H9 (cell line): Measurements from ENCODE around the gene LPCAT2. TPM values are rescaled to one million over a fixed set of nuclear protein-coding genes. Genes with fewer than 3 reads are reported as not detected.

Experiments
- DNase-seq: peaks from one replicate; pipeline ENCODE4 v3.0.0-alpha.2; 2017
- H2AFZ ChIP-seq: one replicate; pipeline ENCODE4 v1.6.1; 2013; ENCODE audit warnings: mild to moderate bottlenecking, low read length, control low read depth, moderate library complexity
- H2AK5ac ChIP-seq: 2 replicates; pipeline ENCODE4 v1.6.1; 2013; ENCODE audit warnings: low read length, control low read depth, mixed read lengths; ENCODE audit not compliant: insufficient read length
- H2BK120ac ChIP-seq: one replicate; pipeline ENCODE4 v1.6.1; 2013; ENCODE audit warnings: low read depth, mild to moderate bottlenecking, low read length, control low read depth, inconsistent platforms; ENCODE audit not compliant: poor library complexity, severe bottlenecking
- H2BK12ac ChIP-seq: 2 replicates; pipeline ENCODE4 v1.6.1; 2013; ENCODE audit warnings: low read length, control low read depth, mixed read lengths, low read depth; ENCODE audit not compliant: insufficient read length
- H2BK15ac ChIP-seq: 2 replicates; pipeline ENCODE4 v1.6.1; 2013; ENCODE audit warnings: low read depth, low read length, control low read depth
- H2BK20ac ChIP-seq: one replicate; pipeline ENCODE4 v1.6.1; 2013; ENCODE audit warnings: low read depth, mild to moderate bottlenecking, low read length, control low read depth, inconsistent platforms; ENCODE audit not compliant: poor library complexity, severe bottlenecking
- H2BK5ac ChIP-seq: 2 replicates; pipeline ENCODE4 v1.6.1; 2013; ENCODE audit warnings: low read length, control low read depth, mixed read lengths; ENCODE audit not compliant: insufficient read length
- H3K14ac ChIP-seq: 2 replicates; pipeline ENCODE4 v1.6.1; 2013; ENCODE audit warnings: low read length, control low read depth; ENCODE audit not compliant: insufficient read depth
- H3K18ac ChIP-seq: 2 replicates; pipeline ENCODE4 v1.6.1; 2013; ENCODE audit warnings: low read depth, mild to moderate bottlenecking, mixed read lengths, low read length, control low read depth; ENCODE audit not compliant: insufficient read length
- H3K23ac ChIP-seq: 2 replicates; pipeline ENCODE4 v1.6.1; 2013; ENCODE audit warnings: low read length, control low read depth, mixed read lengths, low read depth; ENCODE audit not compliant: insufficient read length
- H3K23me2 ChIP-seq: 2 replicates; pipeline ENCODE4 v1.6.1; 2013; ENCODE audit warnings: low read depth, mild to moderate bottlenecking, mixed read lengths, low read length, control low read depth; ENCODE audit not compliant: insufficient read length, poor library complexity, severe bottlenecking
- H3K27ac ChIP-seq: 2 replicates; pipeline ENCODE4 v1.5.1; 2013; ENCODE audit warnings: low read length, control low read depth, mixed read lengths, low read depth; ENCODE audit not compliant: insufficient read length
- H3K27me3 ChIP-seq: 2 replicates; pipeline ENCODE4 v1.6.1; 2013; ENCODE audit warnings: low read length, control low read depth, inconsistent platforms; ENCODE audit not compliant: insufficient read depth
- H3K4ac ChIP-seq: 2 replicates; pipeline ENCODE4 v1.6.1; 2013; ENCODE audit warnings: low read depth, mild to moderate bottlenecking, control low read depth, inconsistent platforms, low read length, moderate library complexity
- H3K4me1 ChIP-seq: 2 replicates; pipeline ENCODE4 v1.6.1; 2013; ENCODE audit warnings: low read length, control low read depth, inconsistent platforms; ENCODE audit not compliant: insufficient read depth
- H3K4me2 ChIP-seq: 2 replicates; pipeline ENCODE4 v1.6.1; 2013; ENCODE audit warnings: low read length, control low read depth, mixed read lengths; ENCODE audit not compliant: insufficient read length, insufficient read depth
- H3K56ac ChIP-seq: 2 replicates; pipeline ENCODE4 v1.6.1; 2013; ENCODE audit warnings: low read depth, mild to moderate bottlenecking, mixed read lengths, low read length, control low read depth; ENCODE audit not compliant: insufficient read length
- H3K79me1 ChIP-seq: 2 replicates; pipeline ENCODE4 v1.6.1; 2013; ENCODE audit warnings: low read depth, mild to moderate bottlenecking, moderate library complexity, low read length, control low read depth, inconsistent platforms; ENCODE audit not compliant: insufficient read depth, poor library complexity, severe bottlenecking
- H3K79me2 ChIP-seq: 2 replicates; pipeline ENCODE4 v1.6.1; 2013; ENCODE audit warnings: low read length, control low read depth, inconsistent platforms; ENCODE audit not compliant: insufficient read depth
- H3K9ac ChIP-seq: 2 replicates; pipeline ENCODE4 v1.6.1; 2013; ENCODE audit warnings: low read length, control low read depth, mixed read lengths; ENCODE audit not compliant: insufficient read length; ENCODE audit errors: extremely low read depth
- H3K9me3 ChIP-seq: one replicate; pipeline ENCODE4 v1.6.1; 2013; ENCODE audit warnings: low read depth, low read length, inconsistent platforms; ENCODE audit not compliant: control insufficient read depth
- H3T11ph ChIP-seq: one replicate; pipeline ENCODE4 v1.6.1; 2013; ENCODE audit warnings: mild to moderate bottlenecking, low read length, control low read depth, inconsistent platforms
- H4K20me1 ChIP-seq: one replicate; pipeline ENCODE4 v1.6.1; 2013; ENCODE audit not compliant: control insufficient read depth, insufficient read length, insufficient read depth
- H4K5ac ChIP-seq: 2 replicates; pipeline ENCODE4 v1.6.1; 2013; ENCODE audit warnings: low read depth, mild to moderate bottlenecking, mixed read lengths, low read length, control low read depth; ENCODE audit not compliant: insufficient read length
- H4K8ac ChIP-seq: replicated peaks from 2 replicates; pipeline ENCODE4 v1.6.1; 2013; ENCODE audit warnings: low read length, control low read depth, mixed read lengths, low read depth; ENCODE audit not compliant: insufficient read length
- H4K91ac ChIP-seq: 2 replicates; pipeline ENCODE4 v1.6.1; 2013; ENCODE audit warnings: low read depth, mild to moderate bottlenecking, moderate library complexity, mixed read lengths, low read length, control low read depth; ENCODE audit not compliant: insufficient read length
- H3K27ac Mint-ChIP-seq, 3 experiments: 2 replicates in 2 of 3; 3 replicates in 1 of 3; pipeline ENCODE4 v1.8.0; 2020 to 2021; ENCODE audit warnings: mixed read lengths in 3 of 3, mild to moderate bottlenecking in 1 of 3, moderate library complexity in 1 of 3
- H3K27me3 Mint-ChIP-seq: 2 replicates; pipeline ENCODE4 v1.8.0; 2021; ENCODE audit warnings: low read depth, mild to moderate bottlenecking, moderate library complexity, mixed read lengths
- H3K36me3 Mint-ChIP-seq, 3 experiments: 2 replicates in 2 of 3; 3 replicates in 1 of 3; pipeline ENCODE4 v1.8.0; 2020 to 2021; ENCODE audit warnings: low read depth in 3 of 3, mixed read lengths in 3 of 3; ENCODE audit not compliant: insufficient read depth in 1 of 3
- H3K4me1 Mint-ChIP-seq, 2 experiments: 2 replicates each; pipeline ENCODE4 v1.8.0; 2020; ENCODE audit warnings: mixed read lengths in 2 of 2
- H3K4me3 Mint-ChIP-seq, 2 experiments: 2 replicates in 1 of 2; 3 replicates in 1 of 2; pipeline ENCODE4 v1.8.0; 2020 to 2021; ENCODE audit warnings: mild to moderate bottlenecking in 2 of 2, mixed read lengths in 2 of 2, moderate library complexity in 1 of 2
- H3K9me3 Mint-ChIP-seq, 2 experiments: 2 replicates in 1 of 2; 3 replicates in 1 of 2; pipeline ENCODE4 v1.8.0; 2020; ENCODE audit warnings: mild to moderate bottlenecking in 2 of 2, mixed read lengths in 2 of 2, moderate library complexity in 1 of 2
- WGBS: extraction: QIAGEN DNeasy Blood & Tissue Kit; methylation state at CpG from one replicate; pipeline ENCODE4 v1.1.7; 2013; ENCODE audit warnings: missing lambda C conversion rate, low lambda C conversion rate, mixed read lengths; ENCODE audit not compliant: insufficient read length; ENCODE audit errors: extremely low coverage; 5-methylcytosine and 5-hydroxymethylcytosine counted together
- total RNA-seq: library from RNA; stranded (reverse); gene quantifications from 2 replicates; pipeline ENCODE4 v1.2.1, GENCODE V29; 2021
- TF ChIP-seq, protein P1 (sequence below): fragments of 200-600 bp; sonication (generic); conservative IDR thresholded peaks from 3 replicates; pipeline ENCODE4 v1.8.0; 2021; ENCODE audit warnings: antibody characterized with exemption, mild to moderate bottlenecking

Gene LPCAT2
- total RNA-seq, 1 experiment from 2014 or later = 2.8 TPM

DNA sequence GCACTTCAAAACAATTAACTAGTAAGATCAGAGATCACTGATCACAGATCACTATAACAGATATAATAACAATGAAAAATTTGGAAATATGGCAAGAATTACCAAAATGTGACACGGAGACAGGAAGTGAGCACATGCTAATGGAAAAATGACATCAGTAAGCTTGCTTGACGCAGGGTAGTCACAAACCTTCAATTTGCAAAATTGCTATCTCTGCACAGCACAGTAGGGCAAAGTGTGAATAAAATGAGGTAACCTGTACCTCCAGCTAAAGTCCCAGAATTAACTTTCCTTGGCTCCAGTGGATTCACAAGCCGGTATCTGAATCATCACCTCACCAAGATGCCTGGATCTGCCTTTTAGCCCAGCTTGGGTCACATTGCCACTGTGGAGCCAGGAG is 34.1 kb upstream of the LPCAT2 start:
- TF ChIP-seq, protein P1, sequence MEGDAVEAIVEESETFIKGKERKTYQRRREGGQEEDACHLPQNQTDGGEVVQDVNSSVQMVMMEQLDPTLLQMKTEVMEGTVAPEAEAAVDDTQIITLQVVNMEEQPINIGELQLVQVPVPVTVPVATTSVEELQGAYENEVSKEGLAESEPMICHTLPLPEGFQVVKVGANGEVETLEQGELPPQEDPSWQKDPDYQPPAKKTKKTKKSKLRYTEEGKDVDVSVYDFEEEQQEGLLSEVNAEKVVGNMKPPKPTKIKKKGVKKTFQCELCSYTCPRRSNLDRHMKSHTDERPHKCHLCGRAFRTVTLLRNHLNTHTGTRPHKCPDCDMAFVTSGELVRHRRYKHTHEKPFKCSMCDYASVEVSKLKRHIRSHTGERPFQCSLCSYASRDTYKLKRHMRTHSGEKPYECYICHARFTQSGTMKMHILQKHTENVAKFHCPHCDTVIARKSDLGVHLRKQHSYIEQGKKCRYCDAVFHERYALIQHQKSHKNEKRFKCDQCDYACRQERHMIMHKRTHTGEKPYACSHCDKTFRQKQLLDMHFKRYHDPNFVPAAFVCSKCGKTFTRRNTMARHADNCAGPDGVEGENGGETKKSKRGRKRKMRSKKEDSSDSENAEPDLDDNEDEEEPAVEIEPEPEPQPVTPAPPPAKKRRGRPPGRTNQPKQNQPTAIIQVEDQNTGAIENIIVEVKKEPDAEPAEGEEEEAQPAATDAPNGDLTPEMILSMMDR = no peak
- Histone ChIP-seq H3K27ac (no peak overlapping the region), H2AK5ac (no peak overlapping the region), H3K79me1 (no peaks in the 10 kb centered on the region), H3T11ph (no peak overlapping the region), H3K4me1 (no peaks in the 10 kb centered on the region; the same call in 1 of the 2 replicates), H4K20me1 (no peaks in the 10 kb centered on the region), H3K23ac (no peak overlapping the region), H2BK5ac (no peak overlapping the region), H3K23me2 (peaks cover 12% of the 10 kb centered on the region), H3K9ac (no peak overlapping the region), H2BK20ac (no peak overlapping the region), H2AFZ (no peak overlapping the region), H2BK12ac (no peak overlapping the region), H3K4me2 (no peak overlapping the region), H3K9me3 (no peaks in the 10 kb centered on the region), H3K18ac (no peak overlapping the region), H3K14ac (no peak overlapping the region), H3K4ac (no peak overlapping the region), H2BK15ac (no peak overlapping the region), H3K56ac (no peak overlapping the region), H4K5ac (no peak overlapping the region), H4K91ac (no peak overlapping the region), H3K79me2 (no peaks in the 10 kb centered on the region), H4K8ac (no peak overlapping the region), H2BK120ac (no peak overlapping the region), H3K27me3 (peaks cover 18% of the 10 kb centered on the region)
- Mint-ChIP-seq H3K27me3 (peaks cover 93% of the 10 kb centered on the region), H3K9me3 (peaks cover 0 to 2% of the 10 kb centered on the region in 2 experiments; a peak in 2 of 5 replicates), H3K27ac (no peak overlapping the region), H3K4me1 (peaks cover 37 to 39% of the 10 kb centered on the region in 2 experiments), H3K36me3 (no peaks in the 10 kb centered on the region; a peak in 1 of 7 replicates), H3K4me3 (0 out of 5 replicates have a peak overlapping the region, but pooled peaks of 1 of the 2 experiments have one; percentile 41)
- no peak for DNase-seq
- no CpG with 5 or more reads among the region's 3 CpGs for WGBS
